ENCODE results near the gene B4GALT4. TPM values are rescaled to one million over a fixed set of nuclear protein-coding genes. Genes with fewer than 3 reads are reported as not detected.
A peak's percentile ranks its signal among the peaks of the same experiment; 100 is the strongest.

B4GALT4 gene
- polyA plus RNA-seq, 2 of the 4 experiments (the other 2 are of a cell fraction) = 101 to 193 TPM

DNA sequence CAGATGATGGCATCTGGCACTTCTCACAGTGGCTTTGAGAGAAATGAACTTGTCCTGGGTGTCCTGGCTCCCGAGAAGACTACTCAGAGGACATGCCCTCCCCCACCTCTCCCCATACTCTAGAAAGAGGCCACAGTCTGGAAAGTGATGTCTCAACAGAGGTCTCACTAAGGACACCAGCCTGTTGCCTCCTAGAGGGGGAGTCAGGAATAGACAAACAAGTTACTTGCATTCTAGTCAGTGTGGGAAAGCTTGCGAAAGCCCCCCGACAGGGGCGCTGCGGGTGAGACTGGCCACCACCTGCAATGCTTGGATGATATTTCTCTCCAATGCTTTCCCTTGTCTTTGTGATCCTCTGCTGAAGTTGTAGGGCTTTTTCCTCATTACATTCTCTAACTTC is 17.2 kb downstream of the B4GALT4 start:
- no peaks in the 10 kb centered on the region for H3K9me3 ChIP-seq
- peak in 1 of 2 experiments; percentile 48 for DNase-seq (ENCODE audit: low read depth in 1 of 2, low spot score in 1 of 2)
- peaks cover 78% of the 10 kb centered on the region for H3K4me1 ChIP-seq
- TF ChIP-seq NPAS2 (CRISPR knock-in tag; IDR thresholded peaks at IDR 0.05; ENCODE audit: borderline replicate concordance) = no peak
- TF ChIP-seq HOXB5 (CRISPR knock-in tag; IDR thresholded peaks at IDR 0.05) = no peak
- TF ChIP-seq POLR2AphosphoS2 (conservative IDR thresholded peaks at IDR 0.05; ENCODE audit: low read length) = no peak
- TF ChIP-seq RAD21 (conservative IDR thresholded peaks at IDR 0.05 in 1 of 2, IDR thresholded peaks at IDR 0.05 in 1 of 2) = peak in 1 of 2 experiments; percentile 20; a peak in 1 of 5 replicates
- TF ChIP-seq NFE2L2 (conservative IDR thresholded peaks at IDR 0.05; ENCODE audit: low read length) = no peak
- no peak for TF ChIP-seq GATA3 (IDR thresholded peaks at IDR 0.05; ENCODE audit: borderline replicate concordance)
- TF ChIP-seq CEBPB (IDR thresholded peaks at IDR 0.05) = peak in 1 of 2 experiments; percentile 39; a peak in 1 of 4 replicates
- TF ChIP-seq RARB (CRISPR knock-in tag; IDR thresholded peaks at IDR 0.05) = no peak
- TF ChIP-seq, protein P1, sequence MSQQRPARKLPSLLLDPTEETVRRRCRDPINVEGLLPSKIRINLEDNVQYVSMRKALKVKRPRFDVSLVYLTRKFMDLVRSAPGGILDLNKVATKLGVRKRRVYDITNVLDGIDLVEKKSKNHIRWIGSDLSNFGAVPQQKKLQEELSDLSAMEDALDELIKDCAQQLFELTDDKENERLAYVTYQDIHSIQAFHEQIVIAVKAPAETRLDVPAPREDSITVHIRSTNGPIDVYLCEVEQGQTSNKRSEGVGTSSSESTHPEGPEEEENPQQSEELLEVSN (IDR thresholded peaks at IDR 0.05; ENCODE audit: borderline replicate concordance, low read depth) = no peak
- H3K27ac ChIP-seq = peak overlapping the region in 1 of 2 experiments; percentile 23; a peak in 1 of 6 replicates
- POLR2A ChIA-PET = no interaction called here
- H3K4me2 ChIP-seq = no peak overlapping the region
- peak; percentile 50 to 58; a peak in 4 of 6 replicates for ATAC-seq
- no peak for FAIRE-seq
- CTCF ChIA-PET = interaction anchor here (1.2 to 5.2 kb wide), 4 partner anchors 11 to 30 kb away, joined by 3 to 28 read pairs (median 13); partner anchors contain the start of gene B4GALT4
- WGBS (ENCODE audit: missing lambda C conversion rate) = 77% methylated on average over 5 of the region's 5 CpGs
- no peak overlapping the region for H3K4me3 ChIP-seq

DNA sequence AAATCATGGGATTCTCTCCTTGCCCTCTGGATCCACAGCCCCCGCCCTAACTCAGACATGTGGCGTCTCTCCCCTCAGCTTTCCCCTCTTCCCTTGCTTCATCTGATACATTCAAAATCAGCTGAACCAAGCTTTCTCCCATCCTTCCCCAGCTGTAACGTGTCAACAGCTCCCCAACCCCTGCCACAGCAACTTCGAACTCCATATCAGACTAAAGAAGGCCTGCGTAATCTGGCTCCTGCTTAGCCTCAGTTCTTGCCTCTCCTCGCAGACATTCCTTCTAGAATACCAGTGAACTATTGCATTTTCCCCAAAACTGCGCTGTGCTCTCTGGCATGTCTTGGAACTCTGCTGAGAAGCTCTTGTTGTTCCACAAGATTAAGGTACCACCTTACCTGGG is 18.3 kb downstream of the B4GALT4 start:
- H3K4me3 ChIP-seq = no peak overlapping the region
- ChIA-PET POLR2A (no interaction called here), CTCF (interaction anchor here (0.6 to 5.2 kb wide), 7 partner anchors 10 to 338 kb away, joined by 3 to 28 read pairs (median 5); partner anchors contain the start of gene B4GALT4)
- DNase-seq (ENCODE audit: low read depth in 1 of 2, low spot score in 1 of 2) (no peak), FAIRE-seq (no peak), ATAC-seq (no peak)
- no peak overlapping the region for H3K4me2 ChIP-seq
- WGBS (ENCODE audit: missing lambda C conversion rate) = 88% methylated on average over 7 of the region's 7 CpGs
- H3K9me3 ChIP-seq = no peaks in the 10 kb centered on the region
- TF ChIP-seq EHMT2 (IDR thresholded peaks at IDR 0.05; ENCODE audit: low read depth) = no peak
- no peak for TF ChIP-seq JUNB (IDR thresholded peaks at IDR 0.05)
- no peak for TF ChIP-seq EP300 (IDR thresholded peaks at IDR 0.05)
- TF ChIP-seq CTCF (IDR thresholded peaks at IDR 0.05) = no peak
- TF ChIP-seq, protein P2, sequence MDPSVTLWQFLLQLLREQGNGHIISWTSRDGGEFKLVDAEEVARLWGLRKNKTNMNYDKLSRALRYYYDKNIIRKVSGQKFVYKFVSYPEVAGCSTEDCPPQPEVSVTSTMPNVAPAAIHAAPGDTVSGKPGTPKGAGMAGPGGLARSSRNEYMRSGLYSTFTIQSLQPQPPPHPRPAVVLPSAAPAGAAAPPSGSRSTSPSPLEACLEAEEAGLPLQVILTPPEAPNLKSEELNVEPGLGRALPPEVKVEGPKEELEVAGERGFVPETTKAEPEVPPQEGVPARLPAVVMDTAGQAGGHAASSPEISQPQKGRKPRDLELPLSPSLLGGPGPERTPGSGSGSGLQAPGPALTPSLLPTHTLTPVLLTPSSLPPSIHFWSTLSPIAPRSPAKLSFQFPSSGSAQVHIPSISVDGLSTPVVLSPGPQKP (IDR thresholded peaks at IDR 0.05; ENCODE audit: low read depth, low read length) = no peak
- no peak for TF ChIP-seq ZFP36 (IDR thresholded peaks at IDR 0.05; ENCODE audit: borderline replicate concordance, partially characterized antibody)
- TF ChIP-seq RARB (CRISPR knock-in tag; IDR thresholded peaks at IDR 0.05) = no peak
- no peak for TF ChIP-seq GATA3 (IDR thresholded peaks at IDR 0.05; ENCODE audit: borderline replicate concordance)
- TF ChIP-seq HES2 (IDR thresholded peaks at IDR 0.05) = no peak
- no peak for TF ChIP-seq CBX8 (IDR thresholded peaks at IDR 0.05)
- TF ChIP-seq POLR2AphosphoS2 (conservative IDR thresholded peaks at IDR 0.05; ENCODE audit: low read length) = no peak
- no peak for TF ChIP-seq HEYL (CRISPR knock-in tag; IDR thresholded peaks at IDR 0.05)
- TF ChIP-seq POLR2A (IDR thresholded peaks at IDR 0.05; ENCODE audit: low read length) = no peak
- TF ChIP-seq RCOR1 (IDR thresholded peaks at IDR 0.05; ENCODE audit: low read depth, low read length) = no peak
- no peak for TF ChIP-seq NFE2L2 (conservative IDR thresholded peaks at IDR 0.05; ENCODE audit: low read length)
- no peak for TF ChIP-seq HDAC2 (IDR thresholded peaks at IDR 0.05)
- TF ChIP-seq EHF (CRISPR knock-in tag; IDR thresholded peaks at IDR 0.05) = no peak
- TF ChIP-seq RNF2 (IDR thresholded peaks at IDR 0.05; ENCODE audit: borderline replicate concordance, low read depth) = no peak
- TF ChIP-seq ZC3H11A (IDR thresholded peaks at IDR 0.05) = no peak
- no peak for TF ChIP-seq BHLHE40 (IDR thresholded peaks at IDR 0.05; ENCODE audit: low read depth, low read length)
- H3K4me1 ChIP-seq = peaks cover 67% of the 10 kb centered on the region
- H3K27ac ChIP-seq = peak overlapping the region in 1 of 2 experiments; percentile 23; a peak in 1 of 6 replicates

Data from A549 (cell line).